ENCODE measurements around the gene ZFP91. TPM values are rescaled to one million over a fixed set of nuclear protein-coding genes. Genes with fewer than 3 reads are reported as not detected.
A peak's percentile ranks its signal among the peaks of the same experiment; 100 is the strongest.
"Not testable (repeated sequence)": the region's sequence is repeated elsewhere in the genome, so short reads cannot be mapped to it uniquely, and the experiment has no call there.

Gene ZFP91
- 6.3 TPM for polyA plus RNA-seq

- Mint-ChIP-seq H3K9me3 (no peaks in the 10 kb centered on the region), H3K27ac (peak within 1 kb of the TSS; percentile 99 to 100 (median 99)), H3K4me3 (peak within 1 kb of the TSS; percentile 94 to 99 (median 98)), H3K27me3 (no peaks in the 10 kb centered on the region), H3K36me3 (peaks cover 3% of the 10 kb centered on the region), H3K4me1 (peaks cover 37 to 61% (median 47%) of the 10 kb centered on the region in 3 donors)
Measured at GRCh38 chr11:58578635-58579191, at the start of gene ZFP91. Gene ZFP91 (plus strand): TSS chr11:58579063. CDS start chr11:58579282, 219 bp downstream.

- peaks cover 23 to 38% (median 28%) of the 10 kb centered on the region in 3 donors for H3K4me1 Mint-ChIP-seq
- H3K36me3 Mint-ChIP-seq, result peaks cover 4% of the 10 kb centered on the region
- peak overlapping the region in 2 of 4 donors; percentile 60 to 66 for H3K4me3 Mint-ChIP-seq
- peaks cover 0 to 1% (median 0%) of the 10 kb centered on the region in 3 donors for H3K9me3 Mint-ChIP-seq
- H3K27ac Mint-ChIP-seq, result peak overlapping the region in 2 of 3 donors; percentile 53 to 93
- H3K27me3 Mint-ChIP-seq, result no peaks in the 10 kb centered on the region
Measured at GRCh38 chr11:58530236-58530635, 48.6 kb upstream of the ZFP91 start.

- no peaks in the 10 kb centered on the region for H3K27me3 Mint-ChIP-seq
- peaks cover 26 to 35% (median 29%) of the 10 kb centered on the region in 3 donors for H3K4me1 Mint-ChIP-seq
- no peak overlapping the region for H3K27ac Mint-ChIP-seq
- no peak overlapping the region for H3K4me3 Mint-ChIP-seq
- peaks cover 0 to 3% (median 0%) of the 10 kb centered on the region in 3 donors for H3K9me3 Mint-ChIP-seq
- H3K36me3 Mint-ChIP-seq, result peaks cover 7% of the 10 kb centered on the region
Measured at GRCh38 chr11:58531865-58532341, 47.0 kb upstream of the ZFP91 start.

- Mint-ChIP-seq H3K4me1 (peaks cover 0 to 5% (median 3%) of the 10 kb centered on the region in 3 donors), H3K36me3 (peaks cover 21% of the 10 kb centered on the region), H3K4me3 (no peak overlapping the region), H3K27ac (peak overlapping the region in 1 of 3 donors; percentile 14), H3K9me3 (no peaks in the 10 kb centered on the region), H3K27me3 (no peaks in the 10 kb centered on the region)
Measured at GRCh38 chr11:58546841-58547240, 32.0 kb upstream of the ZFP91 start.

- Mint-ChIP-seq H3K27me3 (no peaks in the 10 kb centered on the region), H3K4me1 (peaks cover 0 to 2% (median 0%) of the 10 kb centered on the region in 3 donors), H3K27ac (no peak overlapping the region), H3K4me3 (no peak overlapping the region), H3K9me3 (no peaks in the 10 kb centered on the region), H3K36me3 (peaks cover 26% of the 10 kb centered on the region)
Measured at GRCh38 chr11:58549644-58550043, 29.2 kb upstream of the ZFP91 start.

- Mint-ChIP-seq H3K27me3 (no peaks in the 10 kb centered on the region), H3K4me3 (no peak overlapping the region), H3K36me3 (peaks cover 7% of the 10 kb centered on the region), H3K9me3 (no peaks in the 10 kb centered on the region), H3K27ac (peak overlapping the region in 1 of 3 donors; percentile 80), H3K4me1 (peaks cover 29 to 36% (median 34%) of the 10 kb centered on the region in 3 donors)
Measured at GRCh38 chr11:58560842-58561241, 18.0 kb upstream of the ZFP91 start.

- peaks cover 7% of the 10 kb centered on the region for H3K36me3 Mint-ChIP-seq
- H3K4me1 Mint-ChIP-seq, result peaks cover 29 to 36% (median 34%) of the 10 kb centered on the region in 3 donors
- no peaks in the 10 kb centered on the region for H3K27me3 Mint-ChIP-seq
- H3K4me3 Mint-ChIP-seq, result no peak overlapping the region
- no peaks in the 10 kb centered on the region for H3K9me3 Mint-ChIP-seq
- peak overlapping the region in 1 of 3 donors; percentile 80 for H3K27ac Mint-ChIP-seq
Measured at GRCh38 chr11:58561394-58562098, 17.3 kb upstream of the ZFP91 start.

GRCh38 chr11:58562375-58562800 is 16.5 kb upstream of the ZFP91 start:
- Mint-ChIP-seq H3K9me3 (no peaks in the 10 kb centered on the region), H3K4me3 (peak overlapping the region in 1 of 4 donors; percentile 47), H3K27ac (peak overlapping the region in 2 of 3 donors; percentile 17 to 76), H3K36me3 (peaks cover 7% of the 10 kb centered on the region), H3K27me3 (no peaks in the 10 kb centered on the region), H3K4me1 (peaks cover 29 to 33% (median 30%) of the 10 kb centered on the region in 3 donors)

GRCh38 chr11:58564231-58564630 is 14.6 kb upstream of the ZFP91 start:
- Mint-ChIP-seq H3K36me3 (peaks cover 5% of the 10 kb centered on the region), H3K4me3 (no peak overlapping the region), H3K27me3 (no peaks in the 10 kb centered on the region), H3K9me3 (no peaks in the 10 kb centered on the region), H3K4me1 (peaks cover 39 to 43% (median 42%) of the 10 kb centered on the region in 3 donors), H3K27ac (no peak overlapping the region)

- Mint-ChIP-seq H3K36me3 (peaks cover 7% of the 10 kb centered on the region), H3K4me3 (peak overlapping the region in 2 of 4 donors; percentile 1 to 55), H3K27ac (peak overlapping the region in 2 of 3 donors; percentile 3 to 90), H3K27me3 (no peaks in the 10 kb centered on the region), H3K9me3 (no peaks in the 10 kb centered on the region), H3K4me1 (peaks cover 24 to 36% (median 31%) of the 10 kb centered on the region in 3 donors)
Measured at GRCh38 chr11:58567889-58568512, 10.9 kb upstream of the ZFP91 start.

- not testable (repeated sequence) for H3K9me3 Mint-ChIP-seq, H3K27me3 Mint-ChIP-seq, H3K36me3 Mint-ChIP-seq
- Mint-ChIP-seq H3K4me1 (peaks cover 35 to 56% (median 50%) of the 10 kb centered on the region in 3 donors), H3K4me3 (peak overlapping the region; percentile 90 to 98 (median 94)), H3K27ac (peak overlapping the region; percentile 99 to 100 (median 99))
Measured at GRCh38 chr11:58572906-58573305, 6.0 kb upstream of the ZFP91 start.

- H3K27ac Mint-ChIP-seq, result peak overlapping the region; percentile 99 to 100 (median 99)
- no peaks in the 10 kb centered on the region for H3K9me3 Mint-ChIP-seq
- H3K4me3 Mint-ChIP-seq, result peak overlapping the region; percentile 90 to 98 (median 94)
- H3K27me3 Mint-ChIP-seq, result no peaks in the 10 kb centered on the region
- H3K4me1 Mint-ChIP-seq, result peaks cover 31 to 51% (median 46%) of the 10 kb centered on the region in 3 donors
- H3K36me3 Mint-ChIP-seq, result peaks cover 5% of the 10 kb centered on the region
Measured at GRCh38 chr11:58573451-58574104, 5.3 kb upstream of the ZFP91 start.

- Mint-ChIP-seq H3K4me3 (peak overlapping the region; percentile 90 to 98 (median 96)), H3K4me1 (peaks cover 30 to 50% (median 44%) of the 10 kb centered on the region in 3 donors), H3K27ac (peak overlapping the region; percentile 99 to 100 (median 99)), H3K27me3 (no peaks in the 10 kb centered on the region), H3K36me3 (peaks cover 2% of the 10 kb centered on the region), H3K9me3 (no peaks in the 10 kb centered on the region)
Measured at GRCh38 chr11:58574881-58575280, 4.0 kb upstream of the ZFP91 start.

GRCh38 chr11:58575377-58576020 is 3.4 kb upstream of the ZFP91 start, which contains the start of gene LPXN:
Gene LPXN (minus strand): TSS chr11:58575856. CDS start chr11:58575772, 84 bp downstream.
- no peaks in the 10 kb centered on the region for H3K27me3 Mint-ChIP-seq
- peak within 1 kb of the TSS; percentile 99 to 100 (median 99) for H3K27ac Mint-ChIP-seq
- H3K9me3 Mint-ChIP-seq, result no peaks in the 10 kb centered on the region
- H3K4me3 Mint-ChIP-seq, result peak within 1 kb of the TSS; percentile 94 to 99 (median 98)
- peaks cover 33 to 54% (median 49%) of the 10 kb centered on the region in 3 donors for H3K4me1 Mint-ChIP-seq
- no peaks in the 10 kb centered on the region for H3K36me3 Mint-ChIP-seq
